GM12801 (cell line): Measurements from ENCODE around the gene SPI1.

Source experiments
- CTCF ChIP-seq: IDR thresholded peaks from one replicate; pipeline ENCODE4 v1.5.1; 2011; ENCODE audit warnings: control low read depth; ENCODE audit not compliant: insufficient read length; ENCODE audit errors: extremely low read depth

SPI1 gene

GRCh38 chr11:47390422-47390760 is 12.0 kb upstream of the SPI1 start:
- no peak for TF ChIP-seq CTCF

- TF ChIP-seq CTCF, result no peak
Measured at GRCh38 chr11:47389577-47390421, 11.5 kb upstream of the SPI1 start.

- TF ChIP-seq CTCF, result no peak
Measured at GRCh38 chr11:47388697-47389576, 10.6 kb upstream of the SPI1 start.

GRCh38 chr11:47387944-47388696 is 9.8 kb upstream of the SPI1 start:
- TF ChIP-seq CTCF, result no peak

- no peak for TF ChIP-seq CTCF
Measured at GRCh38 chr11:47384498-47384897, 6.2 kb upstream of the SPI1 start.

- no peak for TF ChIP-seq CTCF
Measured at GRCh38 chr11:47383071-47383470, 4.7 kb upstream of the SPI1 start.

GRCh38 chr11:47380078-47380477 is 1.7 kb upstream of the SPI1 start:
- TF ChIP-seq CTCF, result no peak
